SH-SY5Y (cell line): ENCODE measurements around the gene PRKG1.

Source experiments
- GATA2 ChIP-seq: IDR thresholded peaks from 2 replicates; pipeline ENCODE4 v1.6.1; 2011; ENCODE audit warnings: mild to moderate bottlenecking, low read depth, low read length
- GATA3 ChIP-seq: IDR thresholded peaks from 2 replicates; pipeline ENCODE4 v1.6.1; 2011; ENCODE audit warnings: low read depth, mild to moderate bottlenecking, low read length, moderate library complexity

DNA sequence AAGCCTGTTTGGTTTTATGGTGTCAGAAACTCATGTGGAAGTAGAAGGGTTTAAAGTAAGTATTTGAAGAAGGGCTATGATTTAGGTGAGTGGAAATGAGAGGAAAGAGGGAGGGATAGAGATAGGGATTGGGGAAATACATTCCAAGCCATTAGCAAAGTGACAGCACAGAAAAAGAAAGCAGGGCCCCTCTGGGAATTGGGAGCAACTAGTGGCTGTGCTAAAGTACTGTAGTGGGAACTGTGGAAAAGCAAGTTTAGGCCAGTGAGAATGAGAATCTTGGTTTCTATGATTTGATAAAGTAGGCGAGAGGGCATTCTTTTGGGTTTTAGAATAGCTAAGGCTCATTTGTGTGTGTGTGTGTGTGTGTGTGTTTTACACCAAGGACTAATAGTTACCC, 5.0 kb downstream of the PRKG1 start:
- TF ChIP-seq GATA2 (no peak), GATA3 (no peak)
